Panc1 (cell line): Measurements from ENCODE around the gene C17orf75. TPM values are rescaled to one million over a fixed set of nuclear protein-coding genes. Genes with fewer than 3 reads are reported as not detected.

Source experiments
- ATAC-seq: fragments of 200-7000 bp; cut with Tn5 transposase; 2 replicates; pipeline ENCODE4 v1.9.1; 2020; ENCODE audit warnings: mild to moderate bottlenecking, moderate library complexity
- BruUV-seq: library from RNA; stranded (reverse); fragments of 400-500 nt; replicated peaks from 2 replicates; lab custom pipeline; 2021; lab: Mats Ljungman, UMichigan
- CTCF ChIA-PET: fragments of 300-600 bp; sonication (Branson Sonifier 250); formaldehyde crosslinking; loops from one replicate; lab custom pipeline; 2022; ENCODE audit warnings: antibody characterized with exemption; lab: Charles Lee
- POLR2A ChIA-PET: fragments of 300-600 bp; sonication (Branson Sonifier 250); formaldehyde crosslinking; loops from one replicate; lab custom pipeline; 2022; ENCODE audit warnings: antibody characterized with exemption; lab: Charles Lee
- DNase-seq: peaks from one replicate; pipeline ENCODE4 v3.0.0-alpha.2; 2010; ENCODE audit warnings: low read depth, low spot score
- H3K27ac ChIP-seq: 2 replicates; pipeline ENCODE4 v1.5.1; 2011; ENCODE audit warnings: mild to moderate bottlenecking, low read length, inconsistent platforms
- H3K27me3 ChIP-seq: fragments of 200-500 bp; sonication (Bioruptor generic); 2 replicates; pipeline ENCODE4 v1.6.0; 2014; ENCODE audit warnings: low read length, inconsistent platforms; ENCODE audit not compliant: control insufficient read depth, insufficient read depth
- H3K36me3 ChIP-seq: fragments of 200-500 bp; sonication (Bioruptor generic); 2 replicates; pipeline ENCODE4 v1.5.1; 2014; ENCODE audit warnings: inconsistent platforms, mild to moderate bottlenecking, low read length, moderate library complexity; ENCODE audit not compliant: control insufficient read depth, insufficient read depth
- H3K4me1 ChIP-seq: 2 replicates; pipeline ENCODE4 v1.5.1; 2011; ENCODE audit warnings: inconsistent platforms, mild to moderate bottlenecking, low read length, moderate library complexity; ENCODE audit not compliant: control insufficient read depth, insufficient read depth
- H3K4me3 ChIP-seq, 2 experiments: 2 replicates each; pipeline ENCODE4 v1.5.1; 2011 to 2012; ENCODE audit warnings: low read depth in 2 of 2, low read length in 2 of 2, mild to moderate bottlenecking in 2 of 2, inconsistent platforms in 1 of 2, moderate library complexity in 1 of 2
- H3K9me3 ChIP-seq: fragments of 200-500 bp; sonication (Bioruptor generic); 2 replicates; pipeline ENCODE4 v1.5.1; 2014; ENCODE audit warnings: low read depth, mild to moderate bottlenecking, inconsistent platforms, low read length, moderate library complexity; ENCODE audit not compliant: control insufficient read depth, insufficient read depth
- CTCF ChIP-seq: fragments of 450-650 bp; IDR thresholded peaks from 2 replicates; pipeline ENCODE4 v1.5.1; 2017; ENCODE audit warnings: mild to moderate bottlenecking
- POLR2AphosphoS5 ChIP-seq: IDR thresholded peaks from 2 replicates; pipeline ENCODE4 v1.6.1; 2012; ENCODE audit warnings: mild to moderate bottlenecking, low read depth, low read length, moderate library complexity
- REST ChIP-seq, 2 experiments: IDR thresholded peaks; 2 replicates each; pipeline ENCODE4 v1.6.1; 2011 to 2012; ENCODE audit warnings: low read depth in 2 of 2, control low read depth in 1 of 2, low read length in 1 of 2, mild to moderate bottlenecking in 1 of 2, moderate library complexity in 1 of 2; ENCODE audit not compliant: insufficient read depth in 1 of 2
- SIN3A ChIP-seq: IDR thresholded peaks from 2 replicates; pipeline ENCODE4 v1.6.1; 2012; ENCODE audit warnings: low read depth, mild to moderate bottlenecking, low read length, moderate library complexity, borderline replicate concordance; ENCODE audit not compliant: insufficient read depth
- TCF7L2 ChIP-seq: IDR thresholded peaks from 2 replicates; pipeline ENCODE4 v1.6.1; 2011; ENCODE audit warnings: mild to moderate bottlenecking, low read depth, low read length, inconsistent platforms
- in situ Hi-C: cut with HindIII; loops from 2 replicates; pipeline ENCODE4 v1.10.0; 2016; ENCODE audit warnings: low sequenced_read_pairs, low pct_unique_long_range_greater_than_20kb
- intact Hi-C: fragments of 100-400 bp; cut with micrococcal nuclease; formaldehyde crosslinking; loops from one replicate; pipeline ENCODE4 v1.10.0; 2022; ENCODE audit not compliant: unreplicated experiment
- total RNA-seq: library from RNA; stranded (reverse); gene quantifications from one replicate; pipeline ENCODE4 v1.2.1, GENCODE V29; 2021; ENCODE audit not compliant: unreplicated experiment

The C17orf75 gene
- total RNA-seq, 1 experiment from 2014 or later: 31.6 TPM

- POLR2A ChIA-PET: no interaction called here
- intact Hi-C loops: no loop called here
- no peaks in the 10 kb centered on the region for H3K36me3 ChIP-seq
- in situ Hi-C loops: no loop called here
- TF ChIP-seq SIN3A (no peak), REST (IDR thresholded peaks at IDR 0.05; ENCODE audit: insufficient read depth in 1 of 2, low read depth in 2 of 2, low read length in 1 of 2) (no peak), POLR2AphosphoS5 (no peak), CTCF (no peak), TCF7L2 (no peak)
- no peak overlapping the region for H3K27ac ChIP-seq
- BruUV-seq: no TSS peak
- ATAC-seq (no peak), DNase-seq (no peak)
- H3K27me3 ChIP-seq: no peaks in the 10 kb centered on the region
- H3K4me3 ChIP-seq: no peak overlapping the region
- CTCF ChIA-PET: interaction anchor here (0.5 kb wide), 1 partner anchor 113 kb away, joined by 3 read pairs; no protein-coding TSS in a partner anchor
- H3K9me3 ChIP-seq: no peaks in the 10 kb centered on the region
- peaks cover 14% of the 10 kb centered on the region for H3K4me1 ChIP-seq
Measured at GRCh38 chr17:32307658-32308057, 34.3 kb downstream of the C17orf75 start.

DNA sequence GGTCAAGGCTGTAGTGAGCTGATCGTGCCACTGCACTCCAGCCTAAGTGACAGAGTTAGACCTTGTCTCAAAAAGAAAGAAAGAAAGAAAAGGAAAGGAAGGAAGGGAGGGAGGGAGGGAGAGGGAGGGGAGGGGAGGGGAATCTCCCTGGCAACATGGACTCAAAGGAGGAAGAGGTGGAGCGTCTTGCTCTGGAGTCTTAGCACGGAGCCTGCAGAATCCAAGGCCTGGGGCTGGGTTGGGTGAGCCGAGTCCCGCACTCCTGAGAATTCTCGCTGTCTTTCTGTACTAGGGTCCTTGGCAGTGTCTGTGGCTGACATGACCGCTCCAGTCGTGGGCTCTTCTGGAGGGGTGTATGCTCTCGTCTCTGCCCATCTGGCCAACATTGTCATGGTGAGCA lies 36.9 kb downstream of the C17orf75 start:
- ChIA-PET POLR2A (interaction anchor here (0.7 kb wide), 1 partner anchor 12 kb away, joined by 4 read pairs; no protein-coding TSS in a partner anchor), CTCF (no interaction called here)
- DNase-seq (no peak), ATAC-seq (no peak)
- no peaks in the 10 kb centered on the region for H3K27me3 ChIP-seq
- TF ChIP-seq POLR2AphosphoS5 (no peak), CTCF (no peak), TCF7L2 (no peak), SIN3A (no peak), REST (IDR thresholded peaks at IDR 0.05; ENCODE audit: insufficient read depth in 1 of 2, low read depth in 2 of 2, low read length in 1 of 2) (no peak)
- intact Hi-C loops (no loop called here), in situ Hi-C loops (no loop called here)
- no TSS peak for BruUV-seq
- H3K36me3 ChIP-seq: no peaks in the 10 kb centered on the region
- no peak overlapping the region for H3K27ac ChIP-seq
- no peaks in the 10 kb centered on the region for H3K9me3 ChIP-seq
- H3K4me3 ChIP-seq: no peak overlapping the region
- peaks cover 11% of the 10 kb centered on the region for H3K4me1 ChIP-seq
